Right atrium auricular region (tissue), 2 donors: Measurements from ENCODE around the gene XPO1. TPM values are rescaled to one million over a fixed set of nuclear protein-coding genes. Genes with fewer than 3 reads are reported as not detected.

ENCODE experiments used
- DNase-seq: peaks from one replicate; pipeline ENCODE4 v3.0.0-alpha.2; 2019; ENCODE audit warnings: low spot score
- H3K27ac ChIP-seq, 2 donors: fragments of 200-600 bp; sonication (generic); 1 replicate in 1 of 2; 2 replicates in 1 of 2; pipeline ENCODE4 v1.5.1; 2016 to 2019
- H3K27me3 ChIP-seq, 2 donors: fragments of 200-600 bp; sonication (generic); one replicate each; pipeline versions ENCODE4 v1.5.1 to v1.6.0; 2017 to 2019
- H3K36me3 ChIP-seq: fragments of 200-600 bp; sonication (generic); one replicate; pipeline ENCODE4 v1.5.1; 2016
- H3K4me1 ChIP-seq, 2 donors: fragments of 200-600 bp; sonication (generic); one replicate each; pipeline versions ENCODE4 v1.5.1 to v1.6.0; 2017 to 2019
- H3K4me3 ChIP-seq, 2 donors: fragments of 200-600 bp; sonication (generic); 1 replicate in 1 of 2; 2 replicates in 1 of 2; pipeline ENCODE4 v1.5.1; 2017 to 2019; ENCODE audit warnings: mild to moderate bottlenecking in 1 of 2, moderate library complexity in 1 of 2
- H3K9me3 ChIP-seq, 2 donors: fragments of 200-600 bp; sonication (generic); one replicate each; pipeline ENCODE4 v1.5.1; 2019
- total RNA-seq, 2 donors: library from RNA; depleted of rRNA; stranded (reverse); fragments of >200 nt; gene quantifications; one replicate each; pipeline ENCODE4 v1.1.0, GENCODE V29; 2016
- TF ChIP-seq, protein P1 (sequence below), 2 donors: fragments of 200-600 bp; sonication (generic); IDR thresholded peaks; one replicate each; pipeline ENCODE4 v1.5.1; 2019; ENCODE audit warnings: antibody characterized with exemption in 2 of 2

Gene XPO1
- total RNA-seq, 2 donors from 2014 or later = 44.7 to 56.1 TPM

DNA sequence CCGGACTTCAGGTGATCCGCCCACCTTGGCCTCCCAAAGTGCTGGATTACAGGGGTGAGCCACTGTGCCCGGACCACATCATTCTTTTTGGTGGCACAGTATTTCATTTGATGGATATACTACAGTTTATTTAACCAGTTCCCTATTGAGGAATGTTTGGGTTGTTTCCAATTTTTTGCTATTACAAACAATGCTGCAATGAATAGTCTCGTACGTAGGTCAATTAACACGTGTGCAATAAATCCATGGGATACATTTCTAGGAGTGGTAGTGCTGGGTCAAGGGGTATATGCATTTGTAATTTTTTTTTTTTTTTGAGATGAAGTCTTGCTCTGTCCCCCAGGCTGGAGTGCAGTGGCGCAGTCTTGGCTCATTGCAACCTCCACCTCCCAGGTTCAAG lies 28.4 kb upstream of the XPO1 start:
- TF ChIP-seq, protein P1, sequence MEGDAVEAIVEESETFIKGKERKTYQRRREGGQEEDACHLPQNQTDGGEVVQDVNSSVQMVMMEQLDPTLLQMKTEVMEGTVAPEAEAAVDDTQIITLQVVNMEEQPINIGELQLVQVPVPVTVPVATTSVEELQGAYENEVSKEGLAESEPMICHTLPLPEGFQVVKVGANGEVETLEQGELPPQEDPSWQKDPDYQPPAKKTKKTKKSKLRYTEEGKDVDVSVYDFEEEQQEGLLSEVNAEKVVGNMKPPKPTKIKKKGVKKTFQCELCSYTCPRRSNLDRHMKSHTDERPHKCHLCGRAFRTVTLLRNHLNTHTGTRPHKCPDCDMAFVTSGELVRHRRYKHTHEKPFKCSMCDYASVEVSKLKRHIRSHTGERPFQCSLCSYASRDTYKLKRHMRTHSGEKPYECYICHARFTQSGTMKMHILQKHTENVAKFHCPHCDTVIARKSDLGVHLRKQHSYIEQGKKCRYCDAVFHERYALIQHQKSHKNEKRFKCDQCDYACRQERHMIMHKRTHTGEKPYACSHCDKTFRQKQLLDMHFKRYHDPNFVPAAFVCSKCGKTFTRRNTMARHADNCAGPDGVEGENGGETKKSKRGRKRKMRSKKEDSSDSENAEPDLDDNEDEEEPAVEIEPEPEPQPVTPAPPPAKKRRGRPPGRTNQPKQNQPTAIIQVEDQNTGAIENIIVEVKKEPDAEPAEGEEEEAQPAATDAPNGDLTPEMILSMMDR (IDR thresholded peaks at IDR 0.05) = no peak
- DNase-seq = no peak
- no peaks in the 10 kb centered on the region for H3K27me3 ChIP-seq
- no peaks in the 10 kb centered on the region for H3K4me1 ChIP-seq
- no peaks in the 10 kb centered on the region for H3K9me3 ChIP-seq
- no peaks in the 10 kb centered on the region for H3K36me3 ChIP-seq
- no peak overlapping the region for H3K27ac ChIP-seq
- H3K4me3 ChIP-seq = no peak overlapping the region

DNA sequence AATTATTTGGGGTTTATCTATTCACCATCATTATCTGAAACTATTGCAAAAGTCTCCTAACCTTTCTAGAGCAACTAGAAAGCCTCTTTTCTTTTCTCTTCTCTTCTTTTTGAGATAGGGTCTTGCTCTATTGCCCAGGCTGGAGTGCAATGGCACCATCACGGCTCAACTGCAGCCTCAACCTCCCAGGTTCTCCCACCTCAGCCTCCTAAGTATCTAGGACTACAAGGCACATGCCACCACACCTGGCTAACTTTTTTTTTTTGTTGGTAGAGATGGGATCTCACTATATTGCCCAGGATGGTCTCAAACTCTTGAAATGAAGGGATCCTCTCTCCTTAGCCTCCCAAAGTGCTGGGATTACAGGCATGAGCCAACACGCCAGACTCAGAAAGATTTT lies 24.5 kb upstream of the XPO1 start:
- Histone ChIP-seq H3K4me3 (no peak overlapping the region), H3K36me3 (no peaks in the 10 kb centered on the region), H3K27ac (no peak overlapping the region), H3K27me3 (no peaks in the 10 kb centered on the region), H3K9me3 (no peaks in the 10 kb centered on the region), H3K4me1 (no peaks in the 10 kb centered on the region)
- no peak for DNase-seq
- TF ChIP-seq, protein P1 (IDR thresholded peaks at IDR 0.05) = no peak

DNA sequence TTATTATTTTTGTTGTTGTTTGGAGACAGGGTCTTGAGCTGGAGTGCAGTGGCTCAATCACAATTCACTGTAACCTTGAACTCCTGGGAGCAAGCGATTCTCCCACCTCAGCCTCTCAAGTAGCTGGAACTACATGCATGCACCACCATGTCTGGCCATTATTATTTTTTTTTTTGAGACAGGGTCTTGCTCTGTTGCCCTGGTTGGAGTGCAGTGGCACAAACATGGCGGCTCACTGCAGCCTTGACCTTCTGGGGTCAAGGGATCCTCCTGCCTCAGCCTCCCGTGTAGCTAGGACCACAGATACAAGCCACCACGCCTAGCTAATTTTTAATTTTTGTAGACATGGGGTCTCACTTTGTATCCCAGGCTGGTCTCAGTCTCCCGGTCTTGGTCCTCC lies 20.0 kb upstream of the XPO1 start:
- Histone ChIP-seq H3K27ac (no peak overlapping the region), H3K27me3 (no peaks in the 10 kb centered on the region), H3K9me3 (no peaks in the 10 kb centered on the region), H3K36me3 (no peaks in the 10 kb centered on the region), H3K4me1 (no peaks in the 10 kb centered on the region), H3K4me3 (no peak overlapping the region)
- TF ChIP-seq, protein P1 (IDR thresholded peaks at IDR 0.05) = no peak
- no peak for DNase-seq

DNA sequence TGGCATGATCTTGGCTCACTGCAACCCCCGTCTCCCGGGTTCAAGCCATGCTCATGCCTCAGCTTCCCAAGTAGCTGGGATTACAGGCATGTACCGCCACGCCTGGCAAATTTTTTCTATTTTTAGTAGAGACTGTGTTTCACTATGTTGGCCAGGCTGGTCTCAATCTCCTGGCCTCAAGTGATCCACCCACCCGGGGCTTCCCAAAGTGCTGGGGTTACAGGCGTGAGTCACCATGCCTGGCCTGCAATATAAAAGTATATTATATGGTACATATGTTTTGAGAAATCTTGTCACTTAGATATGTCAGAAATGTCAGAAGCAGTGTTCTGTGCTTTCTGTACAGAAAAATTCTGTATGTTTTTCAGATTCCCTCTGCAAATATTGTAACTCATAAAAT lies 19.2 kb upstream of the XPO1 start:
- H3K4me3 ChIP-seq = no peak overlapping the region
- no peaks in the 10 kb centered on the region for H3K9me3 ChIP-seq
- no peaks in the 10 kb centered on the region for H3K4me1 ChIP-seq
- H3K27ac ChIP-seq = no peak overlapping the region
- TF ChIP-seq, protein P1 (IDR thresholded peaks at IDR 0.05) = no peak
- H3K36me3 ChIP-seq = no peaks in the 10 kb centered on the region
- DNase-seq = no peak
- H3K27me3 ChIP-seq = no peaks in the 10 kb centered on the region

DNA sequence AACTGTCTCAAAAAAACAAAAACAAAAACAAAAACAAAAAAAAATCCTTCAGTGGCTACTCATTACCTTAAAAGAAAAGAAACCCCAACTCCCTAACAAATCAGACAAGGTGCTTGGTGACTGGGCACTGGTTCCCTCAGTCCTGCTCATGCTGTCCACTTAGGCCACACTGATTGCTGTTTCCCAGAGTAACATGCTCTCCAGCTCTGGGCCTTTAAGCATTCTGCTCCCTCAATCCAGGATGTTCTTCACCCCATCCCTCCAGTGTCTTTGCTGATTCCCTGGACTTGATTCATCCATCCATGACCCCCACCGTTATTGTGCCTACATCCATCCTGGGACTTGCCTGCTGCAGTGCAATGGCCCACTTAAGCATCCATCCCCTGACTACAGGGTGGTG lies 16.4 kb upstream of the XPO1 start:
- no peaks in the 10 kb centered on the region for H3K27me3 ChIP-seq
- peak; percentile 18 for DNase-seq
- H3K4me1 ChIP-seq = no peaks in the 10 kb centered on the region
- no peaks in the 10 kb centered on the region for H3K36me3 ChIP-seq
- H3K4me3 ChIP-seq = no peak overlapping the region
- no peaks in the 10 kb centered on the region for H3K9me3 ChIP-seq
- H3K27ac ChIP-seq = no peak overlapping the region
- TF ChIP-seq, protein P1 (IDR thresholded peaks at IDR 0.05) = no peak

DNA sequence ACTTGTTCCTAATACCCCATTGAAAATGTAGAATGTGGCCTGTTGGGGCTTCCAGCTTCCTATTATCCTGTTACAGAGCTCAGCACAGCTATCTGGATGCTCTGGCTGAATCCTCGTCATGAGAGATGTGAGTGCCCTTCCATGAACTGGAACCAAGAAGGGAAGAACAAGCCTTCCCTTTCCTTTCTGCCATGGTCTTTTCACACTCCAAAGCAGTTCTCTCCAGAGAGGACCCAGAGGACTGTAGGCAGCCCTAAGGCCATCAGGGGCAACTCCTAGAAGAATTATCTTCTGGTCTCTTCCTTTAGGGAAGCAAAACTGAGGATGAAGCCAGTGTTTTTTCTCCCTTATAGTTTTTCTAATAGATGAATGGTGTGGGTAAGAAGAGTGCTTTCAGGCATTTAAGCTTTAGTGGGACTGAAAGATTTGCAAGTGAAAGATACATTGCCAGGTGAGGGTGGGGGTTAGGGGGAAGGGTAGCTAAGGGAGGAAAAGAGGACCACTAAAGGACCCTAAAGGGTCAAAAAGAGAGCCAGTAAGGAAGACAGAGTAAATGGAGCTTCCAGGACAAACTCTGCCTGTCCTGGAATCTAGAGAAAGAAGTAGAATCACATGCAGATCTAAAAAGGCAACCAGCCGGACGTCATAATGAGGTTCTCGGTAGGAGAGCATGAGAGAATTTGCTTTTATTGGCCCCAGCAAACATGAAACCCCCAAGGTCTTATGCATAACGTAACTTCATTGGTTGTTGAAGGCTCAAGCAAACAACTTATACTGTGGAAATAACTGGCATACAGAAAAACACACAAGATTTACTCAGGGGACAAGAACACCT lies 12.4 kb upstream of the XPO1 start:
- H3K27ac ChIP-seq = no peak overlapping the region
- no peak overlapping the region for H3K4me3 ChIP-seq
- TF ChIP-seq, protein P1 (IDR thresholded peaks at IDR 0.05) = no peak
- no peaks in the 10 kb centered on the region for H3K36me3 ChIP-seq
- no peaks in the 10 kb centered on the region for H3K9me3 ChIP-seq
- peak; percentile 11 for DNase-seq
- H3K27me3 ChIP-seq = no peaks in the 10 kb centered on the region
- no peaks in the 10 kb centered on the region for H3K4me1 ChIP-seq
